Measurements from ENCODE around the gene ZNF516.
A peak's percentile ranks its signal among the peaks of the same experiment; 100 is the strongest.

ZNF516 gene

DNA sequence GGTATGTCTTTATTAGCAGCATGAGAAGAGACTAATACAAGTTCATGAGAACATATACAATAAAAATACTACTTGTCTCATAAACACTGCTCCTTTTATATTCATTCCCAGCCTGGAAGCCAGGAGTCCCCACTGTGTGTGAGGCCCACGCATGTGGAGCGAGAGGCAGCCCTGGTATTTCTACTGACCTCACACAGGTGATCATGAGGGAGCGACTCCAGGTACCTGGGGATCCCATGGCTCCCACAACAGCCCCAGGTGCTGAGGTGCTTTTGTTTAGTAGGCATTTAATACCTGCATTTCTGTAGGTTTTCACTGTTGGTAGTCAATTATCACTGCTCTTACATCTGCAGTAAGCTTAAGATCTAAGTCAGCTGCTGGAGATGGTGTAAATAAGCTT is 75.2 kb downstream of the ZNF516 start:
- DNase-seq: no peak

DNA sequence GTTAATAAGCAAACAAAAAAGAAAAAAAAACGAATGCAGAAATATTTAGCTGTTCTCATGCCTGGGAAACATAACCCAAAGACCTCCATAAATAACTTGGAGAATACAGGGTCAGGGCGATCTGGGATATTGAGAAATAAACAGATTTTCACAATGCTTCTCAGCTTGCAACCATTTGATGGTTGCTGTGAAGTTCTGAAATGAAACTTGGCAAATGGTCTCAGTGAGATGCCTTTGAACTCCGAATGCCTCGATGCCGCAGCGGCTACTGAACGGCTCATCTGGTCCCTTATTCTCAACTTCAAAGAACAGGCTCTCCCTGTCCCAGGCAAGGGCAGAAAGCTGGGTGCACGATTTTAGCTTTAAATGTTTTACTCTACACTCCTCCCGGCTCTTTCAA is 78.1 kb downstream of the ZNF516 start:
- no peak for DNase-seq

- peak; percentile 8 for DNase-seq
These were observed 80.0 kb downstream of the ZNF516 start for GRCh38 chr18:76414936-76415621.

DNA sequence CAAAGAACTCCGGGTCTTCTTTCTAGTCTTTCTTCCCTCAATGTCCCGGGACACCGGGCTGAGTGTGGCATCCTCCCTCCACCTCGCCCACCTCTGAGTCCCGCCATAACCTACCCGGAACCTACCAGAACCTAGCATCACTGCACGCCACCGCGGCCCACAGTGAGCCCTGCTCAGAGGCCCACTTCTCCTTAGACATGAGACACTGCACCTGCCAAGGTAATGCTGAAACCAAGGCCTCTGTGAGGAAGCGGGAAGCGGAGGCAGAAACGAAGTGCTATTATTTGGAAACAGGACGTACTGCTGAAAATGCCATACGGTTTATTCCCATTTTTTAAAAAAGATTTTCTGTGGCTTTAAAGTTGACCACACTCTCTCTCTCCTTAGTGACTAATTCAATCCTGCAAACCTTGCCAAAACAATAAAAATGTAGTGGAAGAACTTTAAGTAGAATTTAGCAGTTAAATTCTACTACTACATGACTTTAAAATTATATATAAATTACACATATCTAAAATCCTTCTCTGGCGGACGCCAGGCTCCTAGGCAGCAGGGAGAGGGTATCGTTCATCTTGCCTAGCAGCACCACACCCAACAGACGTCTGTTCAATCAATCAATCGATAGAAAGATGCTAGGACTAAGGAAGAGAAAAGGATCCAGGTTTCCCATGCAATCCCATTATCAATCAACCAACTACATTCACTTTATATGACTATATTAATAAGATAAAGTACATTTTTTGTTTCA is 82.0 kb downstream of the ZNF516 start:
- DNase-seq: no peak

DNA sequence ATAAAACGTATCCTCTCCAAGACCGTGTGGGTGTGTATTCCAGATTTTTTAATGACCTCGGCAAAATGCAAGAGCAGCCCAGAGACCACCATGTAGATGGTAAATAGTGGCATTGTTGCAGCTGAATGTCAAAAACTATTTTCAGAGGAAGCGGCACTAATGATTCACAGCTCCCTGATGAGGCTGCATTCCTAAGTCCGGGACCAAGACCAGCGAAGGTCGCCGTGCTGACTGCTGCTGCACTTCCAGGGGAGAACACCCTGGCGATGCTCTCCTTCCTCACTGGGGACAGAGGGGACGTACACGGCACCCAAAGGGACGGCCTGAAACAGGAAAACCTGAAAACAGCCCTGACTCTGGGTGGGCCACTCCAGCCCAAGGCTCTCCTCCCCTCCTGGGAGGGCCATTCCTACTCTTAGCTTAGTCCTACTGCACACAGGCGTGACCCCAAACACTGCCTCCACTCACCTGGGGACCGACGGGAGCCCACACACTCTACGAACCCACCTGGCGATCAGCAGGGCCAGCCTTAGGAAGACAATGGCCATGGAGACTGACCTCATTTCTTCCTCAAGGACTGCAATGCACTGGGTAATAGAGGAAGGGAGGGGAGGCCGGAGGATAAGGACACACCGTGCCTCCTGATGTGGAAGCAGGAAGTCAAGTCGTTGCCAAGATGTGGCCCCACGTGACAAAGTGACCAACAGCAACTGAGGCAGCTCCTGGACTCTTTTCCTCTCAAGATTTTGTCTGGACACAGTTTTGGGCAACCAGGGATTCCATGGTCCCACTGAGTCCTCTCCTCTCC is 82.8 kb downstream of the ZNF516 start:
- DNase-seq: no peak

GRCh38 chr18:76410660-76411417 is 84.2 kb downstream of the ZNF516 start:
- peak; percentile 7 for DNase-seq

DNA sequence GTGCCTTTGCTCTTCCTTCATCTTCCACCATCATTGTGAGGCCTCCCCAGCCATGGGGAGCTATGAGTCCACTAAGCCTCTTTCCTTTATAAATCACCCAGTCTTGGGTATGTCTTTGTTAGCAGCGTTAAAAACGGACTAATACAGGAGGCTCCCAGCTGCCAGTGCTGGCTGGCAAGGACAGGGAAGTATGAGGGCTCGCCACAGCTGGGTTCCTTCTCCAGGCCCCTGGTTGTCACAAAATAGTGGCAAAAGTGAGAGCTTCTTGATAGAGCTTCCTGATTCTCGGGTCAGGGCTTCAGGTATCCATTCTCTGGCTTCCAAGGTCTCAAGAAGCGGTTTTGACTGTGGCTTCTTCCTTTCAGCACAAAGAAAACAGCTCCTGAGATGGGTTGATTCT is 85.0 kb downstream of the ZNF516 start:
- no peak for DNase-seq

GRCh38 chr18:76408480-76409067 is 86.5 kb downstream of the ZNF516 start:
- no peak for DNase-seq

GRCh38 chr18:76407681-76408080 is 87.4 kb downstream of the ZNF516 start:
- DNase-seq: no peak

- DNase-seq: no peak
These were observed 88.3 kb downstream of the ZNF516 start for GRCh38 chr18:76406791-76407190.

DNA sequence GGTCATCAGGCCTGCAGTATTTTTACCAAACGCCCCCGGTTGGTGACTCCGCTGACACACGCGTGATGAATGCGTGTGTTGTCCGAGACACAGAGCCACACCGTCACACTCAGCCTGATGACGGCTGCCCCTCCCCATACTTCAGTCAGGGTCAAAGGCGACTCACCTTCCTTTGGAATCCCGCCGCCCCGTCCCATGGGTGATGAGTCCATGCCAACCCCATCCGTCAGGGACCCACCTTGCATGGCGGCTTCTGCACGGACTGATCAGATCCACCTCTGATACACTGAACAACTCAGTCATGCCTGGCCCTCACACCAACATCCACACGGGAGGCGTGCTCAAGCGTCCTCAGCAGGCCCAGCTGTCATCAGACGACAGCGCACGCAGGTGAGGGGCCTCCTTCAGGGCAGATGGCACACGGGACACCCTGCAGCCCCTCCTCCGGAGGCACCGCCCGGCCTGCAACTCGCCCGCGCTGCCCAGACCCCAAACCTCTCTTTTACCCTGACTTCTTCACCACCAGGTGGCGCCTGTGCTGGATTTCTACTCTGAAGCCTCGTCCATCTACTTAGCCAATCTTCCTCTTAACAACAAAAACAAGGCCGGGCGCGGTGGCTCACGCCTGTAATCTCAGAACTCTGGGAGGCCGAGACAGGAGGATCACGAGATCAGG is 89.2 kb downstream of the ZNF516 start:
- DNase-seq: peak; percentile 76

DNA sequence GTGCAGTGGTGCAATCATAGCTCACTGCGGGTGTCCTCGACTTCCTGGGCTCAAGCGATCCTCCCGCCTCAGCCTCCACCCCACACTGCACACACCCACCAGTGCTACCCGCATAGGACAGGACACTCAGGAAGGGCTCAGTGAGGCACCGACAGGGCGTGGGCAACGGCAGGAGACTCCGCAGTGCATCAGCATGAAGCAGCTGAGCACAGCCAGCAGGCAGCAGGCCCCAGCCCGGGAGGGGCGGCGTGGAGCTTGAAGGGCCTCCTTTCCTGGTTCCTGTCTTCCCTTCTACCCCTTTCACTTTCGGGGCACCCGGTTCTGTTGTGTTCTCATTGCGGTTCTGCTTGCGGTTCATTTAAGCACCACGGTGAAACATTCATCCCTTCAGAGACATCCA is 89.8 kb downstream of the ZNF516 start:
- DNase-seq: no peak

- DNase-seq: no peak
These were observed 90.7 kb downstream of the ZNF516 start for GRCh38 chr18:76404345-76404831.

DNA sequence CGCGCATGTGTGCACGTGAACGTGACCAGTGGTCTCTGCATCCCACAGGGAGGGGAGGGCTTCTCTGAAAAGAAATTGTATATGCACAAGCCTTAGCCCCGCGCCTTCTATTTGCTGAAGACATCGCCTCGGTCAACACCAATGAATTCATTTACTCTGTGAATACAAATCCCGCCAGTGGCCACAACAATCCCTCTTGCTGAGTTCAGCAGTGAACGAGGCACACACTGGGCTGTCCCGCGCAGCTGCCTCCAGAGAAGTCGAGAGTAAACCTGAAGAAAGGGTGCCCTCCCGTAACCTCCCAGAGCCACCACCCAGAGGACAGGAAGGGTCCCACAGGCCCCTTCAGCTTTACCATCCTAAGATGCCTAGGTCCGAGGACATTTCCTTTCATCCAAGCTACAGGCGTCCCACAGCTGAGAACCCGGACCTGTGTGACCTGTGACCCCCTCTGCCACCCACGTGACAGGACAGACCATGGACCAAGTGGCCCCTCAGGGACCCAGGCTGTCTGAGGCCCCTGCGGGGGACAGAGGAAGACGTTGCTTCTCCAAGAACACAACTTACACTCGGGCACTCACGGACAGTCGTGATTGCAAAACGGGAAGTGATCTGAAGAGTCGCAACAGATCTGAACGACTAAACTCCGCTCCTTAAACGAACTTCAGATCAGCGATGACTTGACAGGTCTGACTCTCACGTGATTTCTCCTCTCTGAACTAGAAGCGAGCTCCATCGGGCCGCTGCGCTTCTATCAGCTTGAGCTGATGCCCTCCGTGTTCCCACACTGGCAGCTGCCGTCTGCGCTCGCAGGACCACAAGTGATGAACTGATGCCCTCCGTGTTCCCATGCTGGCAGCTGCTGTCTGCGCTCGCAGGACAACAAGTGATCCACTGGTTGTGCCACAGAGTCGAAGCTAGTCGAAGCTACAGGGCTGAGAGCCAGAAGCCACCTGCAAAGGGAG is 92.7 kb downstream of the ZNF516 start:
- no peak for DNase-seq

- DNase-seq: peak; percentile 53
These were observed 93.5 kb downstream of the ZNF516 start for GRCh38 chr18:76401498-76401897.

DNA sequence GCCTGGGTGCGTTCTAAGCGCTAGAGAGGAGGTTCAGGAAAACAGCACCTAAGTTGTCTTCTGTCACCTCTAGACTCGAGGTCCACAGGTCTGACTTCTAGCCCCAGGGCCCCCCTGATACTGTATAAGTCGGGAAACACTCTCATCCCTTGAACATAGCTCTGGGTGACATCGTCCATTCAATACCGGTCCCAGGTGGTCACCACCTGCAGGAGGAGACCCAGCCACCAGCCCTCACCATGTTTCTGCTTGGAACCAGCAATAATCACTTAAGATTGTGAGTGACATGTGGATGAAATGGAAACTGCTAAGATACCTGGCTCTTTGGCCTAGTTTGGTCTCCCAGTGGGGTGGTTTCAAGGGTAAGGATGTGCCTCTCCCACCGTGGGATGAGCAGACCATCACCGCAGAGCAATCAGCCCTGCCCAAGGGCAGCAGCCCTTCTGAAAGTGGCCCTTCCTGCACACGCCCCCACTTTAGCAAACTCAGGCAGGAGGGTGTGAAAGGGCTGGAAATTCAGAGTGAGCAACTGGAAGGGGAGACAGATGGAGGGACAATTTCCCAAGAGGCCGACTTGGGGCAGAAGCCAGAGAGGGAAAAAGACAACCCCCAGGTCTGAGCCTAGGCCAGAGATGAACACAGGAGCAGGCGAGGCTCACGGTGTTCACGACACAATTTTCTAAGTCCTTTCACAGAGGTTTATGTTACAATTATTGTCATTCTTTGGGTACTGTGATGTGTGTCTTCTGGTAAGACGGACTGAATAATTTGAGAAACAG is 95.2 kb downstream of the ZNF516 start:
- DNase-seq: no peak

- DNase-seq: peak; percentile 87
These were observed 96.0 kb downstream of the ZNF516 start for GRCh38 chr18:76398896-76399612.

DNA sequence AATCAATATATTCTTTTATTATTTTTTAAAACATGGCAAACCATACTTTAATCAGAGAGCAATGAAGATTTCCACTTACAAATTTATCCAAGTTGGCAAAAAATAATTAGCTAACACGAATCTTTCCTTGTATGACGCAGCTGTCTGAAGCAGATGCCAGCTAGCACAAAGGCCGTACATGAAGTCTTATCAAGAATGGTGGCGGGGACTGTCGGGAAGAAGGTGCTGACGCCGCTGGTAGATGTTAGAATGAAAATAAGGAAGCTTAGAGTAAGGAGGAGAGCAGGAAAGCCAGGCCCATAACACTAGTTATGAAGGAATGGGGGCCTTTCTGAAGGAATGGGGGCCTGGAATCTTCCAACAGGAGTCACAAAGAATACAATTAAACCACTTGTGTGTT is 96.7 kb downstream of the ZNF516 start:
- no peak for DNase-seq

GRCh38 chr18:76397631-76398030 is 97.4 kb downstream of the ZNF516 start:
- no peak for DNase-seq
